Retinal pigment epithelial cell (primary cell): Measurements from ENCODE around the gene COPG1.
"Not testable (repeated sequence)": the region's sequence is repeated elsewhere in the genome, so short reads cannot be mapped to it uniquely, and the experiment has no call there.

Source experiments
- DNase-seq: peaks from one replicate; pipeline ENCODE4 v3.0.0-alpha.2; 2010; ENCODE audit warnings: low read depth
- H3K4me3 ChIP-seq: 2 replicates; pipeline ENCODE4 v1.5.1; 2011; ENCODE audit warnings: mild to moderate bottlenecking, low read length, control low read depth, moderate library complexity
- CTCF ChIP-seq: conservative IDR thresholded peaks from 2 replicates; pipeline ENCODE4 v1.5.1; 2011; ENCODE audit warnings: low read depth, low read length, control low read depth, inconsistent platforms

COPG1 gene

GRCh38 chr3:129256270-129256669 lies 6.9 kb downstream of the COPG1 start:
- TF ChIP-seq CTCF, result no peak
- H3K4me3 ChIP-seq, result no peak overlapping the region
- DNase-seq, result no peak

GRCh38 chr3:129257609-129258008 lies 8.2 kb downstream of the COPG1 start:
- no peak overlapping the region for H3K4me3 ChIP-seq
- no peak for DNase-seq
- no peak for TF ChIP-seq CTCF

- no peak overlapping the region for H3K4me3 ChIP-seq
- DNase-seq, result no peak
- no peak for TF ChIP-seq CTCF
Measured at GRCh38 chr3:129259612-129260477, 10.4 kb downstream of the COPG1 start.

GRCh38 chr3:129260606-129261005 lies 11.2 kb downstream of the COPG1 start:
- TF ChIP-seq CTCF, result no peak

GRCh38 chr3:129261894-129262293 lies 12.5 kb downstream of the COPG1 start:
- TF ChIP-seq CTCF, result no peak
- no peak overlapping the region for H3K4me3 ChIP-seq
- DNase-seq, result no peak

More at GRCh38 chr3:129260606-129261005, 11.2 kb downstream of the COPG1 start:
- DNase-seq, result no peak
- H3K4me3 ChIP-seq, result no peak overlapping the region

GRCh38 chr3:129263161-129263910 lies 13.9 kb downstream of the COPG1 start:
- DNase-seq, result no peak
- H3K4me3 ChIP-seq, result no peak overlapping the region
- no peak for TF ChIP-seq CTCF

GRCh38 chr3:129264994-129265393 lies 15.6 kb downstream of the COPG1 start:
- not testable (repeated sequence) for DNase-seq, H3K4me3 ChIP-seq
